IMR-90 (cell line): Measurements from ENCODE around the gene COG4. TPM values are rescaled to one million over a fixed set of nuclear protein-coding genes. Genes with fewer than 3 reads are reported as not detected.
A peak's percentile ranks its signal among the peaks of the same experiment; 100 is the strongest.

Source experiments
- ATAC-seq: fragments of 200-7000 bp; cut with Tn5 transposase; 2 replicates; pipeline ENCODE4 v1.9.1; 2020; ENCODE audit warnings: low read depth, mild to moderate bottlenecking, moderate library complexity
- BruUV-seq: library from RNA; stranded (reverse); fragments of 400-500 nt; replicated peaks from 2 replicates; lab custom pipeline; 2021; lab: Mats Ljungman, UMichigan
- CTCF ChIA-PET: fragments of 300-600 bp; formaldehyde crosslinking; extraction: SDS; loops from one replicate; lab custom pipeline; 2021; ENCODE audit warnings: antibody characterized with exemption; lab: Yijun Ruan, JAX
- POLR2A ChIA-PET: fragments of 300-600 bp; sonication (Branson Sonifier 250); formaldehyde crosslinking; loops from one replicate; lab custom pipeline; 2022; ENCODE audit warnings: antibody characterized with exemption; ENCODE audit not compliant: unreplicated experiment; lab: Charles Lee
- DNase-seq: peaks from one replicate; pipeline ENCODE4 v3.0.0; 2013
- H2AFZ ChIP-seq: replicated peaks from 2 replicates; pipeline ENCODE3; 2013; ENCODE audit warnings: low read length, mild to moderate bottlenecking; ENCODE audit not compliant: poor library complexity
- H2AK5ac ChIP-seq: 2 replicates; pipeline ENCODE4 v1.6.1; 2013; ENCODE audit warnings: low read depth, low read length, inconsistent platforms
- H2AK9ac ChIP-seq: replicated peaks from 2 replicates; pipeline ENCODE3; 2013; ENCODE audit warnings: mild to moderate bottlenecking, low read depth, low read length, moderate library complexity; ENCODE audit not compliant: poor library complexity
- H2BK120ac ChIP-seq: 2 replicates; pipeline ENCODE4 v1.6.1; 2013; ENCODE audit warnings: low read depth, low read length, inconsistent platforms
- H2BK15ac ChIP-seq: 3 replicates; pipeline ENCODE4 v1.6.1; 2013; ENCODE audit warnings: low read depth, low read length, inconsistent platforms
- H2BK20ac ChIP-seq: 2 replicates; pipeline ENCODE4 v1.6.1; 2013; ENCODE audit warnings: low read depth, mild to moderate bottlenecking, inconsistent platforms, low read length, moderate library complexity
- H2BK5ac ChIP-seq: 2 replicates; pipeline ENCODE4 v1.6.1; 2013; ENCODE audit warnings: mild to moderate bottlenecking, low read depth, low read length, inconsistent platforms; ENCODE audit not compliant: poor library complexity, severe bottlenecking
- H3K14ac ChIP-seq: replicated peaks from 2 replicates; pipeline ENCODE4 v1.6.1; 2013; ENCODE audit warnings: low read depth, low read length, inconsistent platforms
- H3K18ac ChIP-seq: 2 replicates; pipeline ENCODE4 v1.6.1; 2013; ENCODE audit warnings: low read depth, low read length, control low read depth
- H3K23ac ChIP-seq: 2 replicates; pipeline ENCODE4 v1.6.1; 2013; ENCODE audit warnings: low read depth, low read length, inconsistent platforms
- H3K27ac ChIP-seq: 2 replicates; pipeline ENCODE4 v1.5.1; 2013; ENCODE audit warnings: mild to moderate bottlenecking, control low read depth, low read length; ENCODE audit not compliant: insufficient read depth
- H3K27me3 ChIP-seq: 2 replicates; pipeline ENCODE4 v1.6.1; 2013; ENCODE audit warnings: low read length; ENCODE audit not compliant: control insufficient read depth, insufficient read depth
- H3K36me3 ChIP-seq: 2 replicates; pipeline ENCODE4 v1.6.1; 2013; ENCODE audit warnings: low read length, mixed read lengths; ENCODE audit not compliant: control insufficient read depth, insufficient read depth
- H3K4ac ChIP-seq: 2 replicates; pipeline ENCODE4 v1.6.1; 2013; ENCODE audit warnings: low read depth, low read length, inconsistent platforms
- H3K4me1 ChIP-seq: 2 replicates; pipeline ENCODE4 v1.6.1; 2013; ENCODE audit warnings: low read length, mixed read lengths; ENCODE audit not compliant: control insufficient read depth, insufficient read depth
- H3K4me2 ChIP-seq: 2 replicates; pipeline ENCODE4 v1.6.1; 2013; ENCODE audit warnings: low read depth, mild to moderate bottlenecking, control low read depth, low read length, moderate library complexity
- H3K4me3 ChIP-seq: 2 replicates; pipeline ENCODE4 v1.5.1; 2013; ENCODE audit warnings: low read depth, mild to moderate bottlenecking, control low read depth, low read length, moderate library complexity; ENCODE audit not compliant: insufficient read depth
- H3K56ac ChIP-seq: 2 replicates; pipeline ENCODE4 v1.6.1; 2013; ENCODE audit warnings: low read length, inconsistent platforms; ENCODE audit not compliant: insufficient read depth; ENCODE audit errors: extremely low read depth
- H3K79me1 ChIP-seq, 2 experiments: 2 replicates each; pipeline ENCODE4 v1.6.1; 2013; ENCODE audit warnings: low read length in 2 of 2, inconsistent platforms in 1 of 2, low read depth in 1 of 2
- H3K9ac ChIP-seq: 2 replicates; pipeline ENCODE4 v1.6.1; 2013; ENCODE audit warnings: low read depth, low read length, control low read depth
- H3K9me1 ChIP-seq: 2 replicates; pipeline ENCODE4 v1.6.1; 2013; ENCODE audit warnings: low read length, inconsistent platforms; ENCODE audit not compliant: insufficient read depth
- H3K9me3 ChIP-seq: 2 replicates; pipeline ENCODE4 v1.6.1; 2013; ENCODE audit warnings: low read length; ENCODE audit not compliant: control insufficient read depth, insufficient read depth
- H4K20me1 ChIP-seq: 2 replicates; pipeline ENCODE4 v1.6.1; 2013; ENCODE audit warnings: low read length, inconsistent platforms; ENCODE audit not compliant: insufficient read depth
- H4K5ac ChIP-seq: 2 replicates; pipeline ENCODE4 v1.6.1; 2013; ENCODE audit warnings: mild to moderate bottlenecking, low read depth, low read length, control low read depth
- H4K8ac ChIP-seq, 2 experiments: 2 replicates each; pipeline ENCODE4 v1.6.1; 2013; ENCODE audit warnings: low read depth in 2 of 2, low read length in 2 of 2, control low read depth in 1 of 2, inconsistent platforms in 1 of 2
- H4K91ac ChIP-seq: 2 replicates; pipeline ENCODE4 v1.6.1; 2013; ENCODE audit warnings: low read depth, low read length, inconsistent platforms; ENCODE audit not compliant: insufficient read depth
- BHLHE40 ChIP-seq: fragments of 150-350 bp; IDR thresholded peaks from 2 replicates; pipeline ENCODE4 v1.6.1; 2016; ENCODE audit warnings: mild to moderate bottlenecking, low read depth, low read length
- MAFK ChIP-seq: IDR thresholded peaks from 2 replicates; pipeline ENCODE4 v1.6.1; 2012; ENCODE audit warnings: low read depth, low read length, improper control_type of control experiment
- MAZ ChIP-seq: IDR thresholded peaks from 2 replicates; pipeline ENCODE4 v1.6.1; 2012; ENCODE audit warnings: low read depth, mild to moderate bottlenecking, low read length, improper control_type of control experiment, moderate library complexity, borderline replicate concordance
- RAD21 ChIP-seq: IDR thresholded peaks from 2 replicates; pipeline ENCODE4 v1.6.1; 2012; ENCODE audit warnings: low read length, improper control_type of control experiment
- WGBS, 2 experiments: methylation state at CpG; one replicate each; pipeline versions ENCODE4 v1.1.5 to v1.1.7; 2013; ENCODE audit warnings: missing lambda C conversion rate in 2 of 2; ENCODE audit not compliant: insufficient read length in 1 of 2; ENCODE audit errors: extremely low coverage in 2 of 2; 5-methylcytosine and 5-hydroxymethylcytosine counted together
- dilution Hi-C: fragments of 300-500 bp; cut with HindIII; formaldehyde crosslinking; loops from one replicate; pipeline ENCODE4 v1.14.3; 2018; ENCODE audit warnings: low sequenced_read_pairs; ENCODE audit not compliant: unreplicated experiment
- in situ Hi-C: fragments of 300-500 bp; cut with MboI; formaldehyde crosslinking; loops from 3 replicates; pipeline ENCODE4 v1.14.3; 2019; ENCODE audit warnings: low sequenced_read_pairs, inconsistent platforms, mixed read lengths
- intact Hi-C: fragments of 100-400 bp; cut with micrococcal nuclease; formaldehyde crosslinking; loops from 2 replicates; pipeline ENCODE4 v1.10.0; 2022
- polyA plus RNA-seq, 3 experiments: library from polyadenylated mRNA; depleted of rRNA; stranded (reverse); fragments of >200 nt; gene quantifications; 2 replicates each; pipeline ENCODE4 v1.2.3, GENCODE V29; 2012; ENCODE audit warnings: low replicate concordance in 1 of 3
- total RNA-seq: library from RNA; depleted of rRNA; stranded (reverse); fragments of >200 nt; gene quantifications from 2 replicates; pipeline ENCODE4 v1.2.3, GENCODE V29; 2012
- TF ChIP-seq, protein P1 (sequence below): fragments of 150-350 bp; IDR thresholded peaks from 2 replicates; pipeline ENCODE4 v1.6.1; 2017; ENCODE audit warnings: mild to moderate bottlenecking, antibody characterized with exemption, low read length, low read depth

COG4 gene
- total and polyA plus RNA-seq, 2 of the 4 experiments (the other 2 are of a cell fraction) = 47.5 to 96.1 TPM

DNA sequence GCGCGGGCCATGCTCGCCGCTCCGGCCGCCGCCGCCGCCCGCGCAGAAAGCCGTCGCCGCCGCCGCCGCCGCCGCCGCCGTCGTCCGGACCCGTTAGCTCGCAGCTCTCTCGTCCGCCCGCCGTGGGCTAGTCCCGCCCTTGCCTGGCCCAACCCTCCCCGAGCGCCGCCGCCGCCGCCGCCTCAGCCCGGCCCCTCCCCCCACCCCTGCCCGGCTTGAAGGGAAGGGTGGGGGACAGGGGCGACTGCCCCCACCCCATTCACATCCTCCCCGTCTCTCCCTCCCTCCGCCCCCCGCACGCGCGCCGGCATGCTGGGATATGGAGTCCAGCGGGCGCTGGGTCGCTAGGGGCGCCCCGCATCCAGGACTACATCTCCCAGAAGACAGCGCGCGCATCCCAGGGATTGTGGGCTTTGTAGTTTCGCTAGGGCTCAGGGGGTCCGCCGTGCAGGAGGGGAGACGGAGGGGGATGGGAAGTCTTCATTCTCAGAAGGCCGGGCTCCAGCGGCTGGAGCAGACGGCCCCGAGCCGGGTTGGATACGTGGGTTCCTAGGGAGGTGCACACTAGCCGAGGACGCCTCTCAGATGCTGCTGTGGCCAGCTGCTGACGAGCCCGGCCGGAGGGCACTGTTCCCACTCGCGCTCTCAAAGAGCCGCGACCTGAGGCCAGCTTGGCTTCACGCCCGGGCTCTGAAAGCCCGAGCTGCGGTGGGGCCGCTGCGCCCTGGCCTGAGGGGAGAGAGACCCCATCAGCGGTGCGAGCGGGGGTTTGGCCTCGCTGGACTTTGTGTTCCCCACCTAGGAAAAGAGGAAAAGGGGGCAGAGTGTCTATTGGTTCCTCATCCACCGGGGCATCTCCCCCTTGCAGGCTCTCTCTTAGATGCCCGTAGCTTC lies 84.1 kb downstream of the COG4 start, which contains the start of gene ST3GAL2:
TSS of gene ST3GAL2 (minus strand) at position 132 of the 894 bp plus-strand sequence. CDS start 40,570 bp downstream, outside the sequence.
- Histone ChIP-seq H3K56ac (peak within 1 kb of the TSS; percentile 73), H3K4me2 (peak within 1 kb of the TSS; percentile 79), H3K23ac (peak within 1 kb of the TSS; percentile 98), H3K14ac (peak within 1 kb of the TSS; percentile 94), H2AK9ac (peak within 1 kb of the TSS; percentile 96), H4K91ac (peak within 1 kb of the TSS; percentile 92), H3K79me1 (peaks cover 11 to 42% of the 10 kb centered on the region in 2 experiments), H2BK20ac (peak within 1 kb of the TSS; percentile 5), H3K9me1 (peaks cover 18% of the 10 kb centered on the region), H3K9ac (peak within 1 kb of the TSS; percentile 47), H4K5ac (peak within 1 kb of the TSS; percentile 89), H3K4me1 (peaks cover 11% of the 10 kb centered on the region), H4K8ac (peak within 1 kb of the TSS; percentile 79 to 97), H2BK120ac (peak within 1 kb of the TSS; percentile 82), H3K27ac (peak within 1 kb of the TSS; percentile 73), H3K9me3 (no peaks in the 10 kb centered on the region), H3K4me3 (peak within 1 kb of the TSS; percentile 55), H3K27me3 (no peaks in the 10 kb centered on the region), H3K18ac (peak within 1 kb of the TSS; percentile 61), H4K20me1 (peaks cover 34% of the 10 kb centered on the region), H3K4ac (peak within 1 kb of the TSS; percentile 88), H2AFZ (peak within 1 kb of the TSS; percentile 97), H2BK5ac (peak within 1 kb of the TSS; percentile 68), H2BK15ac (peak within 1 kb of the TSS; percentile 16; the same call in 1 of the 3 replicates), H3K36me3 (peaks cover 4% of the 10 kb centered on the region; the same call in 1 of the 2 replicates), H2AK5ac (peak within 1 kb of the TSS; percentile 92)
- dilution Hi-C loops (no loop called here), intact Hi-C loops (loop anchor here (2.0 kb wide), 1 partner anchor 58 kb away; no protein-coding TSS in a partner anchor), in situ Hi-C loops (no loop called here)
- ChIA-PET CTCF (no interaction called here), POLR2A (interaction anchor here (0.8 kb wide), 1 partner anchor 58 kb away, joined by 4 read pairs; no protein-coding TSS in a partner anchor)
- TF ChIP-seq, protein P1, sequence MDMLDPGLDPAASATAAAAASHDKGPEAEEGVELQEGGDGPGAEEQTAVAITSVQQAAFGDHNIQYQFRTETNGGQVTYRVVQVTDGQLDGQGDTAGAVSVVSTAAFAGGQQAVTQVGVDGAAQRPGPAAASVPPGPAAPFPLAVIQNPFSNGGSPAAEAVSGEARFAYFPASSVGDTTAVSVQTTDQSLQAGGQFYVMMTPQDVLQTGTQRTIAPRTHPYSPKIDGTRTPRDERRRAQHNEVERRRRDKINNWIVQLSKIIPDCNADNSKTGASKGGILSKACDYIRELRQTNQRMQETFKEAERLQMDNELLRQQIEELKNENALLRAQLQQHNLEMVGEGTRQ = peak; percentile 51
- TF ChIP-seq MAZ = peak; percentile 100
- no peak for TF ChIP-seq MAFK
- 0 out of 2 replicates have a peak, but pooled peaks have one; percentile 44 for TF ChIP-seq BHLHE40
- TF ChIP-seq RAD21 = no peak
- no TSS peak for BruUV-seq
- ATAC-seq = peak; percentile 92
- no CpG with 5 or more reads among the region's 86 CpGs for WGBS, 2 experiments
- peak; percentile 89 for DNase-seq
